Measurements from ENCODE around the gene BCCIP. TPM values are rescaled to one million over a fixed set of nuclear protein-coding genes. Genes with fewer than 3 reads are reported as not detected.

BCCIP gene
- total RNA-seq (2014; rRNA removed; shearing (Covaris generic)), result 91.3 and 104 TPM in 2 replicates
- polyA plus RNA-seq (2015; cell fraction: cytosol; rRNA removed), result 125 and 127 TPM in 2 replicates
- 75.0 and 87.1 TPM in 2 replicates for polyA plus RNA-seq (2015; cell fraction: nucleus; rRNA removed)

GRCh38 chr10:125822878-125823662, at the start of gene BCCIP, which contains the start of gene UROS:
TSS of gene BCCIP (plus strand) at chr10:125823546. CDS start at chr10:125823558, 12 bp downstream.
TSS of gene UROS (minus strand) at chr10:125823258. CDS start at chr10:125816499, 6,759 bp downstream.
- peak; percentile 78 for DNase-seq (ENCODE audit: low read depth)

DNA sequence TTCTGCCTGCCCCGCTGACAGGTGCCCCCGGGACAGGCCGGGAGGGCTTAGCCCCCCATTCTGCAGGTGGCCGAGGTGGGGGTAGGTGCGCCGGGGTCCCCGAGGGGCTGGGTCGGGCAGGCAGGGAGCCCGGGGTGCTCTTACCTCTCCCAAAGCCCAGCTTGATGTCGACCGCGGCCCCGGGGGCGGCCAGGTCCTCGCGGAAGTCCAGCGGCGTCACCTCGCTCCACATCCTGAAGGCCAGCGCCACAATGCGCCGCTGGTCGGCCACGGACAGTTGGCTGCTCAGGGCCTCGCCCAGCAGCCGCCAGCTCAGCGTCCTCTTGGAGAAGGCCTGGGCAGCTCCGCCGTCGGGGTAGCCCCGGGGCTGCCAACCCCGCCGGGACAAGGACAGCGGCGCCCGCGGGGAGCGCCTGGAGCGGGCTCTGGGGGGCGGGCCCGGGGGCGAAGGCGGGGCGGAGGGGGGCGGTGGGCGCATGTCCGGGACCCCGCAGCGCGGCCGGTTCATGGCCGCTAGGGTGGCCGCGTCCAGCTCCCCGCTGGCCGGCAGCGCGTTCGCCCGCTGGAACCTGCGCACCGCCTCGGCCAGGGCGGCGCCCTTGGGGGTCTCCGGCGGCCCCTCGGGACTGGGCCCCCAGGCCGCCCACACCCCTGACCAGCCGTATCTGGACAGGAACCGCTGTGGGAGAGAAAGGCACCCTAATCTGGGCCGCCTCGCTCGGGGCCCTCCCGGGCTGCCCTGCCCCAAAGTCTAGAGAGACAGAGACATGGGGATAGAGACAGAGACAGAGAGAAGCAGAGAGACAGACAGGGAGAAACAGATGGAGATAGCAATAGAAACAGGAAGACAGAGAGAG, 49.4 kb upstream of the BCCIP start:
- DNase-seq (ENCODE audit: low read depth), result no peak

DNA sequence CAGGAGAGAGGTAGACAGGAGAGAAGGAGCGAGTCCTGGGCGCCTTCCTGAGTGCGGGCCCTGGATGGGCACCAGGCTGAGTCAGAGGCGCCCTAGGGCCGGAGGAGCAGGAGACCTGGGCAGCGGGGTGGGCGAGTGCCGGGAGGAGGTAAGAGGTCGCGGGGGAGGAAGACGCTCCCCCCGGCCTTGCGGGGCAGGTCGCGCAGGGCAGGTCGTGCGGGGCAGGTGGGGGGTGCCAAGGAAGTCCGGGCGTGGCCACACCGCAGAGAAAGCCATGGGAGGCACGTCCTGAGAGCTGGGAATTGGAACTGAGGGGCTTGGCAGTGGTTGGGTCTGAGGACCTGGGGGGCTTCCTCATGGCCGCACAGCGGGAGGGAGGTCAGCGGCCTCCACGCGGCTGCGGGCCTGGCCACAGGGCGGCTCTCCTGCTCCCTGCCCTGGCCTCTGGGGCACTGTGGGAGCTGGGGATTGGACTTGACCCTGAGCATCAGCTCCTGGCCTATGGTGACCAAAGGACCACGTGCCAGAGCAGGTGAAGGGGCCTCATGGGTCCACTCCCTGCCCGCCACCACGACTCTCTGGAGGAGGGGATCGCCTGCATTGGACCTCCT, 48.7 kb upstream of the BCCIP start:
- no peak for DNase-seq (ENCODE audit: low read depth)

GRCh38 chr10:125775491-125776106, 47.7 kb upstream of the BCCIP start, which contains the start of gene MMP21:
TSS of gene MMP21 (minus strand) at chr10:125775821. CDS start at chr10:125775821, 0 bp downstream.
- DNase-seq (ENCODE audit: low read depth), result no peak

DNA sequence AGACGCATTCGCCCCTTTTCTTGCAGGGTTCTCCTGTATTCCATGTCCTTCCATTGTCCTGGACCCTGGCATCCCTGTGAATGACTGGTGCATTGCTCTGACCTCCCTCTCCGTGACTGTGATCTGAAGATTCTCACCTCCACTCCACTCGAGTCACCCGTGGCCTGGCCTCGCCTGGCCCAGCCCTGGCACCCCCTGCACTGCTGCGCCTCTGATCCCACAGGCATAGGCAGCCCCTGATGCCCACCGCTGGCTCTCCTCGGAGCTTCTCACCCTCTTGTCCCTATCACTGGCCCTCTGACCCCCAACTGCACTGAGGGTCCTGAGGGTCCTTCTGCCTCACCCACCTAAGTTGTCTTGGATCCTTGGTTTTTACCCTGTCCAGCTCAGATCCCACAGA, 45.5 kb upstream of the BCCIP start:
- no peak for DNase-seq (ENCODE audit: low read depth)

- DNase-seq (ENCODE audit: low read depth), result no peak
These were observed 44.8 kb upstream of the BCCIP start for GRCh38 chr10:125778556-125778955.

DNA sequence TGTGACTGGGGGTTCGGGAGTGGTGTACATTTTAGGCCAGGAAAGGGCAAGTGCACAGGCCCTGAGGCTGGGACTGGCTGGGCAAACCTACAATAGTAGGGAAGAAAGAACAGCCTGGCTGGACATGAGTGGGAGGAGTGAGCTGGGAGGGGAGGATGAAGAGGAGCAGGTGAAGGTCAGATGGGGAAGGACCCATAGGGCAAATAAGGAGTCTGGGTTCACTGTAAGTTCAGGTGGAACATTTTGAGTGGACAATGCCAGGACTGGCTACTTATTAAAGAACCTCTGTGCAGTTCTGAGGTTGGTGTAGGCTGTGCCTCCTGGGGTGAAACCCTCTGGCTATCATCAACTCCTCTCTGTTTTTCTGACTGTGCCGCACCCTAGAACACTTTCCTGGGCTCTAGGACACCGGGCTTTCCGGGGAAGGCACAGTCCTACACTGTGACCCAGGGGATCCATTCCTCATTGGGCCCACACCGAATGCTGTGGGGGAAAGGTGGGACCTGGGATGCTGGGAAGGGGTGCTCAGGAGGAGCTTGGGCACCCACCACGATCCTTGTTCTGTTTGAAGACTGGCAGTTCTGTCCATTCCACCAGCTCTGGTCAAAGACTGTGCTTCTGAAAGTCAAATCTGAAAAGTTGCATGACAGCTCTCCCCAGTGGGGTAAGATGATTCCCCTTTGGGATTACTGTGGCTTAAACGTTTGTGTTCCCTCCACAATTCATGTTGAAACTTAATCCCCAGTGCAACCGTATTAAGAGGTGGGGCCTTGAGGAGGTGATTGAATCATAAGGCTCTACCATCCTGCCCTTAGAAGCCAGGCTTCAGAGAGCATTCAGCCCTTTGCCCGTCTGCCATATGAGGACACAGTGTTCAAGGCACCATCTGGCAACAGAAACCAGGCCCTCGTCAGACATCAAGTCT, 43.7 kb upstream of the BCCIP start:
- DNase-seq (ENCODE audit: low read depth), result no peak

DNA sequence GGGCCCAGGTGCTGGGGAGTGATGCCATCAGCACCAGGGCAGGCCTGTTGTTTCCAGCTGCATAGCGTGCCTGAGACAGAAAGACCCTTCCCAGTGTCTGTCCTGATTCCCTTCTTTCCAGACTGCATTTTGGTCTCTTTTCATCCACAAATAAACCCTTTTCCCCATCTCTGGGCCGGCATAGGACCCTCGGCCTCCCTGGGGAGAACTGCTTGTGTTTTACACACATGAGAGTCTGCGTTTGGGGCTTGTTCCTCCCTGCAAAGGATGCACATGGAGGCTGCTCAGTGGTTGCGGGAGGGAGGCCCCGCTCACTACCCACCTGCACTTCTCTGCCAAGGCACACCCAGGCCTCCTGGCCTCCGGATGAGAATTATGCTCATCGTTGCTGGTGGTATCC, 42.0 kb upstream of the BCCIP start:
- no peak for DNase-seq (ENCODE audit: low read depth)

DNA sequence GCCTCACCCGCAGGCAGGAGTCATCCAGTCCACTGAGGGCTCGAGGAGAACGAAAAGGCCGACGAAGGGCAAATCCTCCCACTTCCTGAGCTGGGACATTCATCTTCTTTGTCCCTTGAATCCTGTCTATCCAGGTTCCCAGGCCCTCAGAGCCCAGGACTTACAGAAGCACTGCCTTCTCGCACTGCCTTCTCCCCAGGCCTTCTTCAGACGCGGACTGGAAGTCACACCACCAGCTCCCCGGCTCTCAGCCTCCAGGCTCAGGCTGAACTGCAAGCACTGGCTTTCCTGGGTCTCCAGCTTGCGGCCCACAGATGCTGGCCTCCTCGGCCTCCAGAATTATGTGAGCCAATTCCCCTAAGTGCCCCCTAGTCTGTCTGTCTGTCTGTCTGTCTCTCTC, 41.3 kb upstream of the BCCIP start:
- DNase-seq (ENCODE audit: low read depth), result no peak

DNA sequence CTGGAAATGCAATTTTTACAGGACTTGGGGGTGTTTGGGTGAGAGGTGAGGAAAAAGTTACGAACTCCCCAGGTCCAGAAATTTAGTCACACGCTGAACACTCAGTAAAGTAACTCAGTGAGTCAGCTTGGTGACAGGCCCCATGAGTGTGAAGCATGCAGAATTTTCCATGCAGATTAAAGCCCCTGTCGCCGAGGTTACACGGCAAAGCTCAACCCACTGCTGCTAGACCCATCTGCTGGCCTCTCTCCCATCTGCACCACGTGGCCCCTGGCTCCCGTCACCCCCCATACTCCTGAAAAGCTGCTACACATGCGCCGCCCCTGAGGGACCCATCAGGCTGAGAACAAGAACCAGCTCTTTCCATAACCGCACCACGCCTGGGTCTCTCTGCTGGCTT, 40.7 kb upstream of the BCCIP start:
- no peak for DNase-seq (ENCODE audit: low read depth)

DNA sequence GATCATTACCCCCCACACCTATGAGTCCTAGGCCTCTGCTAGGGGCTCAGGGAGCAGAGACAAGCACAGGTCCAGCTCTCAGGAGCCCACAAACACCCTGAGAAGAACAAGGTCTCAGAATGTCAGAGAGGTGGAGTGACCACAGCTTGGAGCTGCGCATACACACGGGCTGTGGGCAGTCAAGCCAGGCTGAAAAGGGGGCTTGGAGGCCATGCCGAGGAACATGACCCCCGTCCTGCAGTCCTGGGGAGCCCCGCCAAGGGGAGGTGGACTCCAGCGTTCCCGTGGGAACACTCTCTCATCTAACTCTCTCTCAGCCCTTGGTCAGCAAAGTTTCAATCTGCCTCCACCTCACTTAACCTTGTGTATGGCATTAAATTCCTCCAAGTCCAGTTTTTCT, 39.9 kb upstream of the BCCIP start:
- no peak for DNase-seq (ENCODE audit: low read depth)

GRCh38 chr10:125783957-125784356, 39.4 kb upstream of the BCCIP start:
- no peak for DNase-seq (ENCODE audit: low read depth)

- DNase-seq (ENCODE audit: low read depth), result no peak
These were observed 37.6 kb upstream of the BCCIP start for GRCh38 chr10:125785791-125786190.

- peak; percentile 9 for DNase-seq (ENCODE audit: low read depth)
These were observed 35.0 kb upstream of the BCCIP start for GRCh38 chr10:125788156-125789034.

DNA sequence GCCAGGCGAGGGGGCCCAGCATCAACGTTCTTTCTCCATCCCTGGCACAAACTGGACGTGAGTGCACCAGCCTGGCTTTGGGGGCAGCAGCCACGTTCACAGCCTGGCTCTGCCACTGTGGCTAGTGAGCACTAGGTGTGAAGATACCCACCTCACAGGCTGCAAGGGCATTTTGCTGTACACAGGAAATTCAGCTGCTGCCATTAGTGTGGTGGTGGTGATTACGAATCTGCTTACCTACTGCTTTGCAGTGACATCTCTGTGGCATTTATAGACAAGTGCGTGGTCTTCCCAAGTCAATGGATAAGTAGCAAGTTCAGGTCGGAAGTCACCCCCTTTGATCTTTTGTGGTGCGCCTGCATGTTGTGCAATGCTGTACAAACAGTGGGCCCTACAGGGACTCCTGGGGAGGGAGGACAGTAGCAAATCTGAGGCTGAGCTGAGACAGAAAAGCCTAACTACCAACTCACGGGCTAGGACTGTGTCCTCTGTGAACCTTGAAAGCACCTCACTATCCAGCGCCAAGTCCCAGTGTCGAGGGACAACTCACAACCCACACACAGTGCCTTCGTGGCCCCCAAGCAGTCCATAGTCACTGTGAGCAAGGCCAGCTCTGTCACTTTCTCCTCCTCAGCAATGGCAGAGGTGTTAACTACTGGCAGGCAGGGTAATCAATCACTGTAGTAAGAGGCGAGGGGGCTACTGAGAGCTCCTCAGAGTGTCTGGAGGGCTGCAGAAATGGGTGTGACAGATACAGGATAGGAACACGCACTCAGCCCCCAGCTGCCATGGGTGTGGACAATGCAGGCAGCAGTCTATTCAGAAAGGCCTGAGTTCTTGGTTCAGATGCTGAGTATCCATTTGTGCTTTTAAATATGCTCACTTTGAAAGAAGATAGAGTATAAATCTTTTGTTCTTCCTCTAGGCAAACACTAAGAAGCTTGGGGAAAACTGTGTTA, 30.7 kb upstream of the BCCIP start:
- DNase-seq (ENCODE audit: low read depth), result no peak

DNA sequence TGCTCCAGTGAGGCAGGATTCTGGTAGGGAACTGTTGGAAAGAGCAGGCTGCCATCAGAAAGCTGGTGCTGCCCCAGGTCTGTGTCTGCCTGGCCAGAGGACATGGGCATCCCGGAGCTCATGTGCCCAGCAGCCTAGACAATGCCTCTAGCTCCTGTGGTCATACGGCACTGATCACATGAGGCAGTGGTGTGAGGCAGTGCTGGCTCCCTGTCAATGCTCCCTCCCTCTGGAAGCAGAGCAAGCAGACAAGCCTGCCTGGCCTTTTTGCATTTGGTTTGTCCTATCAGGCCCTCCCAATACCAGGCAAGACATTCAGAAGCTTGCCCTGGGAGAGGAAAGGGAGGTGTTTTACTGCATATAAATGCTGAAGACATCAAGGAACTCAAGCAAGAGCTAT, 28.2 kb upstream of the BCCIP start:
- no peak for DNase-seq (ENCODE audit: low read depth)

DNA sequence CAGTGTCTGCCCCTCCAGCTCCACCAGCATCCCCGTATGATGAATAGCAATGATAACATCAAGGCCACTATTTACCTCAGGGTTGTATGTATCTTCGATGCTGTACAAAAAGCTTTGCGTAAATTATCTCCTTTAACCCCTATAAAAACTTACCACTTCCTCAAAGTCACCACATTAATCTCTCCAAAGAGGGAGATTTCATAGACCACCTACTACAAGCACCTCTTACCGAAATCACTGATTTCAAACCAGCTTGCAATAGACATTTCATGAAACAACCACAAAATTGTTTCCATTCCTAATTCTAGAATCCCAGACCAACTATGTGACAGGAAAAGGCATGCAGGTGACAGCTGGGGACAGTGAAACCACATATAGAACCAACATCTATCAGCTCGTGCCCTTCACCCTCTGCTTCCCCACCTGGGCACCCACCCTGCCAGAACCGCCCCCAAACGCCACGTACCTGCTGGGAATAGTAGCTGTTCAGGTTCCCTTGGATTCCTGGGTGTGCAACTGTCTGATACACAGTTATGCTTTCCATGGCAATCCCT, 27.6 kb upstream of the BCCIP start:
- DNase-seq (ENCODE audit: low read depth), result no peak

DNA sequence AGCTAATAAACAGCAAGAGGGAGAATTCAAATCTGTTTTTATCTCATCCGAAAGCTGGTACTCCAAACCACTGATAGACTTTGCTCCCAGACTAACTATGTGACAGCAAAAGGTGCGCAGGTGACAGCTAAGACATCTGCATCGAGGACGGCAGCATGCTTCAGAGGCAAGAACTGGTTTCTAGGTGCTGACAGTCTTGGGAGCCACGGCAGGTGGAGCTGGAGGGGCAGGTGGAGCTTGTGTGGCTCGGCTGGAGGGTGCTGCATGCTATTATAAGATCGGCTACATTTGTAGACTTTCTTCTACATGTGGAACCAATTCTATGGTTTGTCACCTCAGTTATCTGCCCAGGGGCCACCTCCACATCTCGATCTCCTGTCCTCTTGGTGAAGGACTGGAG, 25.9 kb upstream of the BCCIP start:
- no peak for DNase-seq (ENCODE audit: low read depth)

Data from HT1080 (cell line).